ENCODE measurements around the gene PITPNM2.
A peak's percentile ranks its signal among the peaks of the same experiment; 100 is the strongest.
"Not testable (repeated sequence)": the region's sequence is repeated elsewhere in the genome, so short reads cannot be mapped to it uniquely, and the experiment has no call there.

The PITPNM2 gene

GRCh38 chr12:123121670-123122069 is 29.2 kb downstream of the PITPNM2 start:
- FAIRE-seq (no peak), DNase-seq (ENCODE audit: low spot score) (no peak)

DNA sequence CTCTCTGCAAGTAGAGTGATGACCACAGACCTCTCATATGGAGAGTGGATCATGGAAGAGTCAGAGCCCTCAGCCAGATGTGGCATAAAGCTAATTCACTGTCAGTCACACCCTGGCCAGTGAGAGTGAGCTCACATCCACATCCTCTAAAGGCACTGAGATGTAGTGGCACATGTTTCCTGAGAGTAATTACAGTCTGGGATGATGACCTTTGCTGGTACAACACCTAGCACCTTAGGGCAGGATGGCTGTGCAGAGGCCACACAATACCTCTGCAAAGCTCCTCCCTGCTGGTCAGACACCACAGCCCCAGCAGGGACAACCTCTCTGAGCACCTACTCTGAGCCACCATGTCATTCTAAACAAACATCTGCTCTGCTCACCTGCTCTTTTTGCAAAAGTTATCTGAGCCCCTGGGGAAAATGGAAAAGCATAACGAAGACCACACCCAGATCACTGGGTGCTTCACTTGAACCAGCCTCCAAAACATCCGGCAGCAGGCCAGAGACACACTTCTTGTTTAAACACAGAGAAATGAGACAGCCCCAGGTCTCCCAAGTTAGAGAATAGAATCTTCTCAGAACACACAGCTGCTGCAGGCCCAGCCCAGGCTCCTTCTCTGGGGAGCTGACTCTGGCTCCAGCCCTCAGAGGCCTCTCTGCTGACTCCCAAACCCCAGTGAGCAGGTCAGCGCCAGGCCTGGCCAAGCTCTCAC is 30.3 kb downstream of the PITPNM2 start:
- DNase-seq (ENCODE audit: low spot score) (no peak), FAIRE-seq (no peak)

DNA sequence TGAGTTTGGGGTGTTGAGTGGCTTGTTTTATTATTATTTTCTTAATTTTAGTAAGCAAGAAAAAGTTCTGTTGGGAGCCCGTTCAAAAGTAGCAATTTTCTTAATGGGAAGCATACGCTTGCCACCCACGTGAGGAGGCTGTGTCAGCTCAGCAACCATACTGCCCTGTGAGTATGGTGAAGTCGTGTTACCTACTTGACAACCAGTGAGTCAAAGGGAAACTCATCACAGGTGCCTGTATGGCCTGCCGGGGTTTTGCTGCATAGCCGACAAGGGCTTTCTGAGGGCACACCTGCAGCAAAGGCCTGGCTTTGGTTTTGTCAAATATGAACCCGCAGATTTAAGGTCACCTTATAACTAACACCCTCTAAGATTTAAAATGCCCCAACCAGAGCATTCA is 31.1 kb downstream of the PITPNM2 start:
- DNase-seq (ENCODE audit: low spot score) (no peak), FAIRE-seq (no peak)

DNA sequence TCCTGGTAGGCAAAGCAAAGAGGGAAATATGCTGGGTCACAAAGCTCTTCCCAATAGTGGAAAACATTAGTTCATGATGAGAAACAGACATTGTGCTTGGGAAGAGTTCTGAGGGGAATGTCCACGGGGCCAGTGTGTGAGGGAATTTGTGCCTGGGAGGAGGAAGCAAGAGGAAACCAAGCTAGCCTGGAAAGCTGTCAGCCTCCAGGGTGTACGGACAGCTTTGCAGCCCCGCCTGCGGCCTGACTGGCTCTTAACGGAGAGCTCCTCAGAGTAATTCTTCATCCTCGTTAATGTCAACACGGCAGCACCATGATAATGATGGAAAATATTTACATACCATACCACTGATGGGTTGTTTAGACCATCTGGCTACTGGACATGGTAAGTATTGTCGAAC is 32.4 kb downstream of the PITPNM2 start:
- DNase-seq (ENCODE audit: low spot score) = no peak

DNA sequence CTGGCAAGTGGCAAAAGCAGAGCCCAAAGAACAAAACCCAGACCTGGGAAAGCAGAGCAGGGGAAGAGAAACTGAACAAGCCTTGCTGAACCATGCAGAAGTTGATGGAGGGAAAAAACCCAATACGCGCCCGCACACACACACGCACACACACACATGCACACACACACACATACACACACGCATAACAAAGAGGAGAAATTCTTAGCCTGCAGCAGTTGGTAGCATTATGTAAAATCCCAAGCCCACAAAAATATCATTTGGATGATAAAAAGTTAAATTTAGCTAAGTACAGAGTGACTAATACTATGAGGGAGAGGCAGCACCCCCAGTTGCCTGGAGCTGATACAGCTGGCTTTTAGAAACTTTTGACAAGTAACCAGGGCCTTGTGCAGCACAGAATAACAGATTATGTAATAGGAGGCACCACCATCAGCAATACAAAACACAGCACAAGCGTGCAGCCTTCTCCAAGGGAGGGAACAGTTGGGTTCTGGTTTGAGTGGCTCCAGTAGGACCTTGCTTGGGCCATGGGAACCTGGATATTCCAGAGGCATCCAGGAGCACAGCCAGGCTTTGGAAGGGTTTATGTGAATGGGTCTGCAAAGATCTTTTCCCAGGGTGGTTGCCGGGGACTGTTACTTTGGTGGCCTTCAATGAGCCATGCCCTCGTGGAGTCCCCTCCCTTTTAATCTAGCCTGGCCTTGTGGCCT is 35.3 kb downstream of the PITPNM2 start:
- FAIRE-seq (no peak), DNase-seq (ENCODE audit: low spot score) (peak; percentile 6)

More for the DNA sequence above, 32.4 kb downstream of the PITPNM2 start:
- FAIRE-seq = no peak

- no peak for FAIRE-seq
- no peak for DNase-seq (ENCODE audit: low spot score)
These were observed 36.4 kb downstream of the PITPNM2 start for GRCh38 chr12:123114304-123115083.

DNA sequence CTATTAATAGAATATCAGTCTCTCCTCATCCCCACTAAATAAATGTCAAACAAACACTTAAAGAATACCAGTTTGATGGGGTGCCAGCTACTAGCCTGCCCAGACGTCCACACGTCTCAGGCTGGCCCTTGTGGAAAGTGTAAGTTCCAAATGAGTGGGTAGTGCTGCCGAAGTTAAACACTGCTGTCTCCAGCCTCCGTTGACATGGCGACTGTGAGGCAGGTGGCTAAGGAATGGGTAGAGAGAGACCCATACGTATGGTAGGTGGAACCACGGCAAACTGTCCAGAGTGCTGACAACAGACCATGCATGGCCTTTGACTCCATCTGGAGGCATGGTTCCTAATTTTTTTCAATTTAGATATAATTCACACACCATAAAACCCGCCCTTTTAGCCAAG is 37.9 kb downstream of the PITPNM2 start:
- FAIRE-seq = no peak
- no peak for DNase-seq (ENCODE audit: low spot score)

- FAIRE-seq = no peak
- no peak for DNase-seq (ENCODE audit: low spot score)
These were observed 39.3 kb downstream of the PITPNM2 start for GRCh38 chr12:123111498-123112165.

DNA sequence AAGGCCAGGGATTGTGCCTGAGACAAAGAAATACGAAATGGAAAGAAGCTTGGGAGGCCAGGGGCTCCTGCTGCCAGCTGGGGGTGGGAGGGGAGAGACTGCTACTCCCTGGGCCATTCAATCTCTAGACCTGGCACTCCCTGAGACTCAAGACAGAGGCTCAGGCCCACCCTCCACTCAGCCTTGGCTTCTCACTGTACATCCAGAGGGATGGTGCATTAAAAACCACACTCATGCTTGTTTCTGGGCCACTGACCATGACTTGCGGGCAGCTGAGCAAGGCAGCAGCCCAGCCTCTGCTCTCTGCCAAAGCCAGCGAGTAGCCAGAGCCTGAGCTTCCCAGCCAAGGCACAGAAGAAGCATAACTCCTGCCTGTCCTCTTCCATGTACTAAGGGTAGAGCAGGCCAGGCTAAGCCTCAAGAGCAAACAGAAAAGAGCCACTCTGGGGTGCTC is 41.5 kb downstream of the PITPNM2 start:
- DNase-seq (ENCODE audit: low spot score) (no peak), FAIRE-seq (peak; percentile 43)

GRCh38 chr12:123108682-123109066 is 42.2 kb downstream of the PITPNM2 start:
- DNase-seq (ENCODE audit: low spot score) (no peak), FAIRE-seq (no peak)

GRCh38 chr12:123107926-123108681 is 42.8 kb downstream of the PITPNM2 start:
- FAIRE-seq = no peak

GRCh38 chr12:123106640-123107359 is 44.1 kb downstream of the PITPNM2 start:
- DNase-seq (ENCODE audit: low spot score) (no peak), FAIRE-seq (no peak)

More at GRCh38 chr12:123107926-123108681, 42.8 kb downstream of the PITPNM2 start:
- DNase-seq (ENCODE audit: low spot score) = no peak

- DNase-seq (ENCODE audit: low spot score) (no peak), FAIRE-seq (no peak)
These were observed 45.6 kb downstream of the PITPNM2 start for GRCh38 chr12:123105211-123105826.

GRCh38 chr12:123104809-123105208 is 46.1 kb downstream of the PITPNM2 start:
- no peak for DNase-seq (ENCODE audit: low spot score)
- no peak for FAIRE-seq

GRCh38 chr12:123104094-123104493 is 46.8 kb downstream of the PITPNM2 start:
- FAIRE-seq; DNase-seq (ENCODE audit: low spot score): not testable (repeated sequence)

GRCh38 chr12:123102781-123103503 is 47.9 kb downstream of the PITPNM2 start:
- DNase-seq (ENCODE audit: low spot score) (no peak), FAIRE-seq (no peak)

GRCh38 chr12:123102366-123102765 is 48.5 kb downstream of the PITPNM2 start:
- FAIRE-seq (no peak), DNase-seq (ENCODE audit: low spot score) (no peak)

GRCh38 chr12:123101526-123101925 is 49.4 kb downstream of the PITPNM2 start:
- DNase-seq (ENCODE audit: low spot score) = no peak

More at GRCh38 chr12:123101526-123101925, 49.4 kb downstream of the PITPNM2 start:
- no peak for FAIRE-seq
